Measurements from ENCODE around the gene PROSER2. TPM values are rescaled to one million over a fixed set of nuclear protein-coding genes. Genes with fewer than 3 reads are reported as not detected.

The PROSER2 gene, protein sequence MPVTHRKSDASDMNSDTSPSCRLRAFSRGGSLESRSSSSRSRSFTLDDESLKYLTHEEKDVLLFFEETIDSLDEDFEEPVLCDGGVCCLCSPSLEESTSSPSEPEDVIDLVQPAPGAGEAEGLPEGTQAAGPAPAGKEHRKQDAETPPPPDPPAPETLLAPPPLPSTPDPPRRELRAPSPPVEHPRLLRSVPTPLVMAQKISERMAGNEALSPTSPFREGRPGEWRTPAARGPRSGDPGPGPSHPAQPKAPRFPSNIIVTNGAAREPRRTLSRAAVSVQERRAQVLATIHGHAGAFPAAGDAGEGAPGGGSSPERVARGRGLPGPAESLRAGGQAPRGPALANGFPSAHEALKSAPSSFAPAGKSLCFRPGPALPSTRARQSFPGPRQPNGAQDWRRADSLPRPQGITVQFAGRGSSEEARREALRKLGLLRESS
- total RNA-seq: 8.8 TPM

DNA sequence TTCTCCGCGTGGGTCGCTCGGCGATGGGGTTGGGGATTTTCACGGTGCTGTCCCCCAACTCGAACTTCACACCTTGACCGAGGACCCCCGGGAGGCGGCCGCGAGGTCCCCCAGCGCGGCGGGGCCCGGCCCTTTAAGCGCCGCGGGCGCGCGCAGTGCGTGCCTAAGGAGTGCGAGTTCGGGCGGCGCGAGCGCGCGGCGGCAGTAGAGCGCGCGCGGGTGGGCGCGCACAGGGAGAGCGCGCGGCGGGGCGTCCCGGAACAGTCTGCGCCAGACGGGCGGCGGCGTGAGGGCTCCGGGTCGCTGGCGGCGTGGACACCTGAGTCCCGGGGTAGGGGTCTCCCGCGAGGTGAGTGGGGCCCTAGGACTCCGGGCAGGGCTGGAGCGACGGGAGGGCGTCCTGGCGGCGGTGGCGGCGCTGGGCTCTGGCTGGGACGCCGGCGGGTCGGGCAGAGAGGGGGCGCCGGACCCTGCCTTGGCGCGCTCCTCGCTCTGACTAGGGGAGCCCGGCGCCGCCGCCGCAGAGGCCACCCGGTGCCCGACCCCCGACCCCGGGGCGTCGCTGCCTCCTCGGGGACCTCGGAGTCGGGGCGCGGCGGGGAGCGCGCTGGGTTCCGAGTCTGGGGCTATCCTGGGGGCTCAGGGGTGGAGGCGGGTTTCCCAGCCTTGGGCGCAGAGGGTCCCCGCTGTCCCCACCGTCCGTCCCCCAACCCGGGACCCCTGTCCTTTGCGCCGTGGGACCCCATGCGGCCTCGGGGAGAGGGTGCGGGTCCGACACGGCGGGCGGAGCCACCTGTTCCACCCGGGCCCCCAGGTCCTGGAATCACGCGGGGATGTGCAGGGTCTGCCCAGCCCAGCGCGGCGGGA lies at the start of gene PROSER2:
Gene PROSER2, plus strand, starts transcription at position 235 of the 867 bp plus-strand sequence. CDS start 28,722 bp downstream, outside the sequence.
- DNase-seq (ENCODE audit: low spot score): peak; percentile 34

DNA sequence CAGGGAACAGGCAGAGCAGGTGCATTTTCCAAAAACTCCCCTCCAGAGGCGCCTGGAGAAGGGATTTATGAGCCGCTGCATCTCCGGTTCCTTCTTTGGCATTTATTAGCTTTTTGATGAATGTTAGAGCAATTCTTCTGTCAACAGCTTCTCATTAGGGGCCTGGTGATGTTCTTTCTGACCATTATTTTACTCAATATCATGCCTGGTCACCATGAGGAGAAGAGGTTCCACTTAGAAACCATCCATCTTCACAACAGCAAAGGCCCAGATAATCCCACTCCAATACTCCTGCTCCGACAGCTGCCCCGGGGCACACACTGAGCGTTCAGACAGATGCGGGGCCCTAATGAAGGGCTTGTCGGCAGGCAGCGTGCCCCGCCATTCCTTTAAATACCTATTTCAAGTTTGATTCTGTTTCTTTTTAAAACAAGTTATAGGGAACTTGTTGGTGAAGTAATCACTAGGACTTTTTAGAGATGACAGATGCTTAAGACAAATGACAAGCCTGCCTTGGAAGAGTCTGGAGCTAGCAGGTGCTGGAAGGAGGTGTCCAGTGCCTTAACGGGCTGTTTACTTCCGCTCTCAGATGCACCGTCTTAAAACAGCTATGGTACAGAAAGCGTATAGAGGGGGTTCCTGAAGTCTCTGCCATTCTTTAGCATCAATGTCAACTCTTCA lies 49.3 kb upstream of the PROSER2 start:
- DNase-seq (ENCODE audit: low spot score): no peak

DNA sequence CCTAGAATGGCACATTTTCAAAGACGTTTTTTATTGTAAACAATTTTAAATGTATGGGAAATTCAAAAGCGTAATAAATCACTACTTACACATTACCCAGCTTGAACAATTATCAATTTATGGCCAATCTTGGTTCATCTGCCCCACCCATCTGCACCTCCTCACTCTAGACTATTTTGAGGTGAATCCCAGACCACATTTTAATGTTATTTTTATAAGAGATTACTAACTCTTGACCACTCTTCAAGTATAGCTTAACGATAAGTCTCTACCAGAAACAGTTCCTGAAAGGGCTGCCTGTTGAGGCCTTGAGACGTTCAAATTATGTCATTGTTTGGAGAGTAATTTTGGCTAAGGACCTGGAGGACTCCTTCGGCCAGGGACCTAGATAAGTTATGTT lies 47.7 kb upstream of the PROSER2 start:
- no peak for DNase-seq (ENCODE audit: low spot score)

DNA sequence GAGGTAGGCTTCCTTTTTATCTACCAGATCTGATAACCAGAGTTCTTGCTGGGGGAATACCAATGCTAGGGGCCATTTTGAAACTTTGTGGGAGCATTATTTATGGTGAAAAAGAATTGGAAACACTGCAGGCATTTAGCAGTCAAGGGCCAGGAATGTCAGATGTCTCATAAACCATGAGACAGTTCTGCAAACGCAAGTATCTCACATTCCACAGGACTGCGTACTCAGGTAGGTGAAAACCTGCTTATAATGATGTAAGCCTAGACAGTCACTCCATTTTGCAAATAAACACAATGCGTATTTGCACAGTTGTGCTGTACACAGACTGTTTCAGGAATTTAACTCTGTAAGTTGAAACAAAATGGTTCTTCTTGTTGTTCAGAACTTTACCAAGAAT lies 47.1 kb upstream of the PROSER2 start:
- DNase-seq (ENCODE audit: low spot score): no peak

DNA sequence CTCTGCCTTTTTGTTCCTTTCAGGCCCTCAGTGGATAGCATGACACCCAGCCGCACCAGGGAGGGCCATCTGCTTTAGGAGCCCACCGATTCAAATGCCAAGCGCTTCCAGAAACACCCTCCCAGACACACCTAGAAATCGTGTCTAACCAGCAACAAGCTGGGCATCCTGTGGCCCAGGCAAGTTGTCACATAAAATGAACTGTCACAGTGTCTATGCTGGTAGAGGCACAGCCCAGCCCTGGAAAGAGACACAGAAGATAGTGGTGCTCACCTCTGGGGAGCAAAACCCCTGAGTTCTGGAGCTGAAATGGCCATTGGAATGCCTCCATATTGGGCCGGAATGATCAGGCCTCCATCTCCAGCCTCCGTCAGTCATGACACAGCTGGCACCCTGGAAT lies 42.0 kb upstream of the PROSER2 start:
- DNase-seq (ENCODE audit: low spot score): no peak

DNA sequence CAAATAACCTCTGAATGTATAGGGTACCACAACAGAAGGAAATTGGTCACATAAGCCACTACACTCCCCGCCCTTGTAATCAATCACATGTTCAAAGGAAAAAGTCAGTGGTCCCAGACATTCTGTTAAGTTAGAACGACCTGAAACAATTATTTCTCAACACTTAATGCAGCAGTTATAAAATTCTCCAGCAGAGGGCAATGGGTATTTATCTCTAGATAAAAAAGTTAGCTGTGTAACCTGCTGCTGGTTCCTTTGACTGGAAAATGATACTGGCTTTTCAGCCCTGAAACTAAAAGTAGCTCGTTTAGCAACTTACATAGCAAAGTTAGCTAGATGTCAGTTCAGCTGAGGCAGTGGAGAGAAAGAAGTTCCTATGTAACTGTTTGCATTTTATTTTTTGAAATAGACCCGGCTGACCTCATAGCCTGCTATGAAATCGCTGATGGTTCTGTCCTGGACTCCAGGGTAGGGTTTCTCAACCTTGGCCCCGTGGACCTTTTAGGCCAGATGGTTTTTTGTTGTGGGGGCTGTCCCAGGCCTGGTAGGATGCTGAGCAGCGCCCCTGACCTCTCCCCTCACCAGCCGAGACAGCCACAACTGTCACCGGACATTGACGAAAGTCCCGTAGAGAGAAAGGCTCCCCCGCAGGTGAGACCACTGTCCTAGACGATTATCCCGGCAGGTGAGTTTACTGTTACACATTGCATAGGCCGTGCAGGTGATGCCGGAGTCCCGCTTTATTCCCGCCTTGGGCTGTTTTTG lies 40.2 kb upstream of the PROSER2 start:
- no peak for DNase-seq (ENCODE audit: low spot score)

DNA sequence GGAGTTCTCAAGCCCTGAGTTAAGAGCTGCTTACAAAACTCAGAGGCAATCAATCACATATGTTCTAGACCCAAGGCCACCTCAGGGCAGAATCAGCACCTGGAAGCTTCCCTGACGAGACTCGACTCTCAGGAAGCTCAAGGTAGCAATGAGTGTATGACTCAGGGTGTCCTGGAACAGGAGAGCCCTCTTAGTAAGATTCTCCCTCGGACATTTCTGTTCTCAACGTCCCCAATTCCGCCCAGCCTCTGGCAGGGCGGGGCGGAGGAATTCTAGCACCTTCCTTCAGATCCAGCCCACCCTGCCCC lies 39.6 kb upstream of the PROSER2 start:
- no peak for DNase-seq (ENCODE audit: low spot score)

DNA sequence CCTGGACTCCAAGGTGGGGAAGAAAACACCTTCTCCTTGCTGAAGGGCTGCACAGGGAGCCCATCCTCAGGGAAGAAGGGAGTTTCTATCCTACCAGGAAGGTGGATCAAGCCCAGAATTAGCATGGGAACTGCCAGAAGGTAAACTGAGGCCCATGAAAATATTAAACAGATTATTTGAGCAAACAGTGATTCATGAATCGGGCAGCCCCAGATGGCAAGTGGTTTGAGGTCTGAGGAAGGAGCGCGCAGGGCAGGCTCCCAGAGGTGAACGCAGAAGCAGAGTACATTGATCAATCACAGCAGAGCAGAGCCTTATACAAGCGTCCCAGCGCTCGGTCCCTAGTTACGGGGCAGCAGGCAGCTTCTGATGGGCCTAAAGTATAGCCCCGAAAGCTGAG lies 35.8 kb upstream of the PROSER2 start:
- no peak for DNase-seq (ENCODE audit: low spot score)

DNA sequence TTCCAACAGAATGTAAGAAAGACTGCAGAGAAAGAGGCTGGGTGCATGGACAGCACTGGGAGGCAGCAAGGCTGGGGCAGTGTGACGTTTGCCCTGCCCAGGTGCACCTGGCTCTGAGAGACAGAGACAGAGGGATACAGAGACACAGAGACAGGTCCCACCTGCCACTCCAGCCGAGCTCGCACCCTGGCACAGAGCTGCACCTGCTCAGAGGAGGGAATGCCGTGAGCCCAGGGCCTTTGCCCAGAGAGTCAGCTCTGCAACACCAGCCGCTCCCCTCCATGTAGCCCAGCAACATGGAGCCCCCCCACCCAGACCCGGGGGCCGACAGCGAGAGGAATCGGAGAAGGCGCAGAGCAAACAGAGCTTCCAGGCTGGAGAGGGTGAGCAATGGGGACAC lies 35.3 kb upstream of the PROSER2 start:
- DNase-seq (ENCODE audit: low spot score): no peak

DNA sequence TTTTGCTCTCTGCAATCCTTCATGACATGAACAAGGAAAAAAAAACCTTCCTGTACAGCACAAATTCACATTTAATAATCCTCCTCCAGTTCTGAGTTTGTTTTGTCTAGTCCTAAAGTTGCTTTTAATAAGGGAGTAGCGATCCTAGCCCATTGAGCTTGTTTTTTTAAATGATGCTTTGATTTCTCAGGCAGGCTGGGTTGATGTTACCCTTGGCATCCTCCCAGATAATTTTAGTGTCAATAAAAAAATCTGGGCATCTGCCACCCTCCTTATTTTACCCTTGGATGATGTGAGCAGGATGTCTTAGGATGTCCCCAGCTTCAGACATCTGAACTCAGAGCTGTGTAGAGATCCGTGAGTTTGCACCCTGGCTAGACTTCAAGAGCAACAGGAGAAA lies 33.9 kb upstream of the PROSER2 start:
- DNase-seq (ENCODE audit: low spot score): no peak

DNA sequence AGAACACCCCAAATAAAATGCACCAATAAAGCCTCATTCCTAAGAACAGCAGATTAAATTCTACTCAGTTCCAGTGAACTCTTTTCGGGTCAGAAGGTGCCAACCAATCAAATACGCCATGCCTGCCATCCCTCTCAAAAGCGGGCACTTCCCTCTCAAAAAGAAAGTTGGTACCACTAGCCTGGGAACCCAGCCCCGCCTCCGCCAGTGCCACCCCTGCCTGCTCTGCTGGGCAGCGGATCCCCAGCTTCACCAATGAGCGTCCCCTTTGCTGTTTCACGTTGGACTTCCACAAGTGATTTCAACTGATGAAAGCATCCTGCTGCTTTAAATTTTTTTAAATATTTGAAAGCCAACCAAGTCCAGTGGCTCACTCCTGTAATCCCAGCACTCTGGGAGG lies 33.2 kb upstream of the PROSER2 start:
- no peak for DNase-seq (ENCODE audit: low spot score)

DNA sequence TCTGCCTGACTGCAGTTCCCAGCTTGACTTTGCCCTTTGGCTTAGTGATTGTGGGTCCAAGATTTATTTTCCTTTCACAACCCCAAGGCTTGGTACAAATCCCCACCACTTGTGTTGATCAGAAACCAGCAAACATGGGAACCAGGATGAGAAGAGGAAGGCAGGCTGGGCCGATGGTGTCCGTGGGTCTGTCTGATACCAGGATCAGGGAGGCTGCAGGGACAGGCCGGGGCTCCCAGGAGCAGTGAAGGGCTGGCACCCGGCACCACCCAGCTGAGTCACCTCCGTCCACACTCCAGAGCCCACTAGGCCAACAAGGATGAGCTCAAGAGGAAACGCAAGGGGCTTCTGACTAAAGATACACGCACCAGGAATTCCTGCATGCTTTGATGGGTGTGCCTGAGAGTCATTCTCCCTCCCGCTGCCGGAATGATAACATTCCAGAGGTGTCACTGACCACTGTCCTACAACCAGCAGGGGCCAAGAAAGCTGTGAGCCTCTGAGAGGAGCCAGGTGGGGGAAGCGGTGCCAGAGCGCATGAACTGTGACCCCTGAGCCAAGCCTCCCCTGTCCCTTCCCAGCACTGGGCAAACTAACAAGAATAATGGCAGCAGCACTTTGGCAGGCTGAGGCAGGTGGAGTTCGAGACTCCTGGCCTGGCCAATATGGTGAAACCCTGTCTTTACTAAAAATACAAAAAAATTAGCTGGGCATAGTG lies 29.2 kb upstream of the PROSER2 start:
- DNase-seq (ENCODE audit: low spot score): peak; percentile 27

DNA sequence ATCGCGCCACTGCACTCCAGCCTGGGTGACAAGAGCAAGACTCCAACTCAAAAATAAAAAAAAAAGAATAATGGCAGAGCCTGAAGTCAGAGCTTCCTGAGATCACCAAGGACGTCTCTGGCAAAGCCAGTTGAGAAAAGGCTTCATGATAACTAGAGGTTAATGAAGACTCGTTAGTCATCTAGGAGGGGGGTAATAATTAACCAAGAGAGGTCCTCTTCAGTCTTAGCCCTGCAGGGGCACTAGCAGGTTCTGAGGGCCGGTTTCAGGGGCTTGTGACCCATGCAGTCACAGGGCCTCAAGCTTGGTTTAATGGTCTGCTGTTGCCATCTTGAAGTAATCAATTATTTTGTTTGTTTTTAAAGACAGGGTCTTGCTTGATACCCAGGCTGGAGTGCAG lies 28.6 kb upstream of the PROSER2 start:
- DNase-seq (ENCODE audit: low spot score): no peak

DNA sequence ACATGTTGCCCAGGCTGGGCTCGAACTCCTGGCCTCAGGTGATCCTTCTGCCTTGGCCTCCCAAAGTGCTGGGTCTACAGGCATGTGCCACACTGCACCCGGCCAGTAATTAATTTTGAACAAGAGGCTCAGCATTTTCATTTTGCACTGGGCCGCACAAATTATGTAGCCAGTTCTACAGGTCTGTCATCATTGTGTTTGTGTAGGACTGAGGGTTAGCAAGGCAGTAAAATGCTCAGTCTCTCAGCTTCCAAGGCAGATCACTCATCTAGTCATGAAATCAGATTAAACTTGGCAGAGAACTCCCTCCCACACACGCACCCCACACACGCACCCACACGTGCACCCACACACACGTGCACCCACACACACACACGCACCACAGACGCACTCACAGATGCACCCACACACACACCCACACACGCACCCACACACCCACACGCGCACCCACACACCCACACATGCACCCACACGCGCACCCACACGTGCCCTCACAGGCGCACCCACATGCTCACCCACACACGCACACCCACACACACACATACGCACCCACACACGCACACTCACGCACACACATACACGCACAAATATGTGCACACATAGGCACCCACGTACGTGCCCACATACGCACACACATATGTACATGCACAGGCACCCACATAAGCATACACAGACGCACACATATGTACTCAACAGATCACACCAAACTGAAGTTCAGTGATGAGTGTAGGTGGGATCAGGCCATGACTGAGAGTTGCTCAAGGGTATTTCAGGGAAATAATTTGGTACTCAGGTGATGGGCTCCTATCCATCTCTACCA lies 27.8 kb upstream of the PROSER2 start:
- DNase-seq (ENCODE audit: low spot score): no peak

DNA sequence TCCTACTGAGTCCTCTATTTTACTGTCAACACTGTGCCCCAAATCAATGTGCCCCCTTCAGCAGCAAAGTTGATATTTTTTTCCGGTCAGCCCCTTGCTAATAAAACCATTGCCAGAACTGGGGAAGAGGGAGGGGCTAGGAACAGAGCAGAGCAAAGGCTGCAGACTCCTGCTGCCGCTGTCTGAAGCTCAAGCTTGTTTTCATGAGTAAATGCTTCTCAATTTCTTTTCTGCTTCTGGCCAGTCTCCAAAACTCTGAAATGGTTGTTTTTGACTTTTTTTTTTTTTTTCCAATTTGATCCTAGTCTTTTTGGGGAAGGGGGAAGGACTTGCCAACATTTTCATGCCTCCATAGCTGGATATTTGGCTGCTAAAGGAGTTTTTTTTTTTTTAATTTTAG lies 26.7 kb upstream of the PROSER2 start:
- DNase-seq (ENCODE audit: low spot score): no peak

DNA sequence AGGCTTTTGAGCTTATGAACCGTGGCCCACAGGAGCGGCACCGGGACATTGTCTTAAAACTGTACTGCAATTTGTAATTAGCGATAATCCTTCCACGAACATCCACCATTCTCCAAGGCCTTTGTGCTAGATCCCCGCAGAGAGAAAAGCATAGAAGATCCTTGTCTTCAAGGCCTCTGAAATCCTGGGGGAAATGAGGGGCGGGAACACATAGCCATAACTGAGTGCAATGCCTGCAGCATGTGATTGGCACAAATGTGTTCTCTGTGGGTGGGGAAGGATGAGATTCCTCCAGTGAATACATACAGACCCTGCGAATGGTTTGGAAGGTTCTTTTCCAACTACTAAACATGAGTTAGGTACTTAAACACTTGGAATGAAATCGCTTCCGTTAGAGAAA lies 25.9 kb upstream of the PROSER2 start:
- no peak for DNase-seq (ENCODE audit: low spot score)

DNA sequence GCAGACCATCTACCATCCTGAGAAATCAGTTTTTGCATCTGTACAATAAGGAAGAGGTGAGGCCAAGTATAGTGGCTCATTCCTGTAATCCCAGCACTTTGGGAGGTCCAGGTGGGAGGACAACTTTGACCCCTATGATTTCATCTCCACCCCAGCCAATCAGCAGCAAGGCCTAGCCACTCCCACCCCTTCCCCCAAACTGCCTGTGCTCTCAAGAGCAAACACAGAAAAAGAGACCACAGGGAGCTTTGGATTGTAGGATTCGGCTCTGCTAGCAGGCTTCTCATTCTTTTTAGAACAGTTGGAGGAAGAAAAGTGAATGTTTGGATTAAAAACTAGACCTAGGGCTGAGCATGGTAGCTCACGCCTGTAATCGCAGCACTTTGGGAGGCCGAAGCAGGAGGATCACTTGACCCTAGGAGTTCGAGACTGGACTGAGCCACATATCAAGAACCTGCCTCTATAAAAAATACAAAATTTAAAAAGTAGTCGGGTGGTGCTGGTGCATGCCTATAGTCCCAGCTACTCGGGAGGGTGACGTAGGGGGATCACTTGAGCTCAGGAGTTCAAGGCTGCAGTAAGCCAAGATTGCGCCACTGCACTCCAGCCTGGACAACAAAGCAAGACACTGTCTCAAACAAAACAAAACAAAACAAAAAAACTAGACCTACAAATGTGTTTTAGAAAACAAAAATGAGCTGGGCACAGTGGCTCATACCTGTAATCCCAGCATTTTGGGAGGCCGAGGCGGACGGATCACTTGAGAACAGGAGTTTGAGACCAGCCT lies 25.1 kb upstream of the PROSER2 start:
- DNase-seq (ENCODE audit: low spot score): no peak

DNA sequence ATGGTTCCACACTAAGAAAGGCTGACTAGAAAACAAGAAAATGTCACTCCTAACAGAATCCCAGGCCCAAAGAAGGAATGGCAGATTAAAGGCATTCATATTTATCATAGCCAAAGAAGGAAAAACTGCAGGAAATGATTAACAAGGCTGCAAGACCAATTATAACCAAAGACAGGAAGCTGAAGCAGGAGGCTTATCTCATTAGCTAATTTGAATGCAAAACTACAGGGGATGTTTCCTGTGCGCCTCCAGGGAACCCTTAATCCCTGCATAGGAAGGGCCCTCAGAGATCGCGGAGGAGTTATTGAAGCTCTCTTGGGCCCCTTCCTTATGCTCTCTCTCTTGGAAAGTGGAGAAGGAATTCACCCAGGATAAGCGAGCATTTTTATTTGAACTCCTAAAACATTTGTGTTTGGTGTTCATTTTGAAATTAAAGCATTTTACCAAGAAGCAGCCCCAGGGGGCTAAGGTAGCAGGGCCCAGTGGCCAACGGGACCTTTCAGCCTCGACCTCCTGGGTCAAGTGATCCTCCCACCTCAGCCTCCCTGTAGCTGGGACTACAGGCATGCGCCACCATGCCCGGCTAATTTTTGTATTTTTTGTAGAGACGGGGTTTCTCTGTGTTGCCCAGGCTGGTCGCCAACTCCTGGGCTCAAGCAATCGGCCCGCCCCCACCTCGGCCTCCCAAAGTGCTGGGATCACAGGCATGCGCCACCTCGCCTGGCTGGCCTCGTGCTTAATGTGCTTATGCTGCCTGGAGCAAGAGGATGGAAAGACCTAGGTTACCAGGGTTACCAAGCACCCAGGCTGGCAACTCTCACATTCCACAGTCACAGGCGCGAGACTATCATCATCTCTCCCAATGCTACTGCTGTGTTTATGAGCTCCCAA lies 24.1 kb upstream of the PROSER2 start:
- no peak for DNase-seq (ENCODE audit: low spot score)

DNA sequence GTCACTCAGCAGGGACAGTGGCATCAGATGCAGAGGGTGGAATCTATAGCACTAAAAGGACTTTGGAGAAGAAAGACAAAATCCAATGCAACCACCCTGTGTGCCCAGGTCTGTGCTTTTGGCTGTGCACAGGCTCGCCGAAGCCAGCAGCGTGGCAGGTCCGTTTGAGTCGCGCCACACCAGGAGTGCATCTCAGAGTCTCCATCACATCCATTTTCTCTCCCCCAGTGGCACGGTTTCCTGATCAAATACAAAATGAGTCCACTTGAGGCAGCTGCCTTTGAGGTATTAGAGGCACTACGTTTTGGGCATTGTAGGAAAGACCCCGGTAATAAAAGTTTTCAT lies 23.4 kb upstream of the PROSER2 start:
- DNase-seq (ENCODE audit: low spot score): no peak

Data from mucosa of gallbladder (tissue), 1 donor.